GM12873 (cell line): ENCODE results near the gene ETS1.

Experiments used
- TF ChIP-seq, protein P1 (sequence below): IDR thresholded peaks from 2 replicates; pipeline ENCODE4 v1.5.1; 2012; ENCODE audit warnings: low read depth, mild to moderate bottlenecking, moderate library complexity, low read length, control low read depth; ENCODE audit not compliant: insufficient read depth; ENCODE audit errors: missing control alignments

ETS1 gene

GRCh38 chr11:128483211-128483788 is 104.1 kb downstream of the ETS1 start:
- TF ChIP-seq, protein P1, sequence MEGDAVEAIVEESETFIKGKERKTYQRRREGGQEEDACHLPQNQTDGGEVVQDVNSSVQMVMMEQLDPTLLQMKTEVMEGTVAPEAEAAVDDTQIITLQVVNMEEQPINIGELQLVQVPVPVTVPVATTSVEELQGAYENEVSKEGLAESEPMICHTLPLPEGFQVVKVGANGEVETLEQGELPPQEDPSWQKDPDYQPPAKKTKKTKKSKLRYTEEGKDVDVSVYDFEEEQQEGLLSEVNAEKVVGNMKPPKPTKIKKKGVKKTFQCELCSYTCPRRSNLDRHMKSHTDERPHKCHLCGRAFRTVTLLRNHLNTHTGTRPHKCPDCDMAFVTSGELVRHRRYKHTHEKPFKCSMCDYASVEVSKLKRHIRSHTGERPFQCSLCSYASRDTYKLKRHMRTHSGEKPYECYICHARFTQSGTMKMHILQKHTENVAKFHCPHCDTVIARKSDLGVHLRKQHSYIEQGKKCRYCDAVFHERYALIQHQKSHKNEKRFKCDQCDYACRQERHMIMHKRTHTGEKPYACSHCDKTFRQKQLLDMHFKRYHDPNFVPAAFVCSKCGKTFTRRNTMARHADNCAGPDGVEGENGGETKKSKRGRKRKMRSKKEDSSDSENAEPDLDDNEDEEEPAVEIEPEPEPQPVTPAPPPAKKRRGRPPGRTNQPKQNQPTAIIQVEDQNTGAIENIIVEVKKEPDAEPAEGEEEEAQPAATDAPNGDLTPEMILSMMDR: no peak

- TF ChIP-seq, protein P1: no peak
These were observed 104.7 kb downstream of the ETS1 start for GRCh38 chr11:128482512-128483191.

- TF ChIP-seq, protein P1: no peak
These were observed 105.3 kb downstream of the ETS1 start for GRCh38 chr11:128482092-128482491.

- TF ChIP-seq, protein P1: no peak
These were observed 106.2 kb downstream of the ETS1 start for GRCh38 chr11:128481135-128481534.

DNA sequence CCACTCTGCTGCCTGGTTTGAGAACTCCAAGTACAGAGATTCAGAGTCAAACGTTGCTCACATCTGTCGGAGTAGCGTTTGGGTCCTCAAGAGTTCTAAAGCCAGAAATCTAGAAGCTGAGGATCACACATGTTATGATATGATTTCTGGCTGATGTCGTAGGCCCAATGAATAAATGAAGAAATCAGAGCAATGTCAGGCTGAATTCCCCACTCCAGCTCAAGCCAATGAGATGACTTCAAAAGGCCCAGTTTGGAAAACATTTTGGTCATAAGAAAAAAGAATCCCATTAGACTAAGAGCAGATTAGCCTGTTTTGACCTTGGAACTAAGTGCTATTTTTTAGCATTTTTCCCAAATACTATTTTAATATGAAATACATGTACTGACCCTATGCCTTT is 106.7 kb downstream of the ETS1 start:
- TF ChIP-seq, protein P1: no peak

DNA sequence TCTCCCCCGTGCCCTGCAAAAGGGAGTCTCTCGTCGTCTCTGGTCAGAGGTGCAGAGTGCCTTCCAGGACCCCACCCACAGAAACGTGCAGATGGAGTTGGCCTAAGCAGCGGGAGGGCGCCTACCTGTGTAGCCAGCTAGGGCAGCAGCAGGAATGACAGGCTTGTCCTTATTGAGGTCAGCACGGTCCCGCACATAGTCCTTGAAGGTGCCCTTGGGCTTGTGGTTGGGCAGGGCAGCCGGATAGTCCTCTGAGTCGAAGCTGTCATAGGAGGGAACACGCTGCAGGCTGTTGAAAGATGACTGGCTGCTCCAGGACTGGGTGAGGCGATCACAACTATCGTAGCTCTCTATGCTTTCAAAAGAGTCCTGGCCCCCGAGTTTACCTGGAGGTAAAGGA is 107.3 kb downstream of the ETS1 start:
- TF ChIP-seq, protein P1: no peak

GRCh38 chr11:128479144-128479543 is 108.2 kb downstream of the ETS1 start:
- TF ChIP-seq, protein P1: no peak
